ENCODE data around the gene ANKRD37. TPM values are rescaled to one million over a fixed set of nuclear protein-coding genes. Genes with fewer than 3 reads are reported as not detected.

ANKRD37 gene
- total RNA-seq, 1 experiment from 2014 or later, result 5.4 TPM

- Histone ChIP-seq H3K4me3 (no peak overlapping the region), H3K36me3 (no peaks in the 10 kb centered on the region), H3K9me3 (replicated peaks) (no peaks in the 10 kb centered on the region), H3K27me3 (replicated peaks) (no peaks in the 10 kb centered on the region), H3K27ac (no peak overlapping the region), H3K4me1 (replicated peaks) (peaks cover 3% of the 10 kb centered on the region)
- no peak for DNase-seq (ENCODE audit: low read depth in 1 of 2, low spot score in 2 of 2)
These were observed 31.8 kb upstream of the ANKRD37 start for GRCh38 chr4:185364886-185365285.

- Histone ChIP-seq H3K27ac (no peak overlapping the region), H3K4me1 (replicated peaks) (no peaks in the 10 kb centered on the region), H3K36me3 (no peaks in the 10 kb centered on the region), H3K9me3 (replicated peaks) (no peaks in the 10 kb centered on the region), H3K4me3 (no peak overlapping the region), H3K27me3 (replicated peaks) (no peaks in the 10 kb centered on the region)
- DNase-seq (ENCODE audit: low read depth in 1 of 2, low spot score in 2 of 2), result no peak
These were observed 26.9 kb upstream of the ANKRD37 start for GRCh38 chr4:185369731-185370130.

- no peak overlapping the region for H3K27ac ChIP-seq
- DNase-seq (ENCODE audit: low read depth in 1 of 2, low spot score in 2 of 2), result no peak
- no peaks in the 10 kb centered on the region for H3K9me3 ChIP-seq (replicated peaks)
- H3K4me3 ChIP-seq, result no peak overlapping the region
- no peaks in the 10 kb centered on the region for H3K36me3 ChIP-seq
- no peaks in the 10 kb centered on the region for H3K4me1 ChIP-seq (replicated peaks)
- H3K27me3 ChIP-seq (replicated peaks), result no peaks in the 10 kb centered on the region
These were observed 26.2 kb upstream of the ANKRD37 start for GRCh38 chr4:185370268-185370949.

- Histone ChIP-seq H3K36me3 (no peaks in the 10 kb centered on the region), H3K27me3 (replicated peaks) (no peaks in the 10 kb centered on the region), H3K9me3 (replicated peaks) (no peaks in the 10 kb centered on the region), H3K27ac (no peak overlapping the region), H3K4me1 (replicated peaks) (no peaks in the 10 kb centered on the region), H3K4me3 (no peak overlapping the region)
- DNase-seq (ENCODE audit: low read depth in 1 of 2, low spot score in 2 of 2), result no peak
These were observed 24.9 kb upstream of the ANKRD37 start for GRCh38 chr4:185371702-185372101.

- Histone ChIP-seq H3K9me3 (replicated peaks) (no peaks in the 10 kb centered on the region), H3K4me3 (no peak overlapping the region), H3K4me1 (replicated peaks) (no peaks in the 10 kb centered on the region), H3K36me3 (no peaks in the 10 kb centered on the region), H3K27me3 (replicated peaks) (no peaks in the 10 kb centered on the region), H3K27ac (no peak overlapping the region)
- DNase-seq (ENCODE audit: low read depth in 1 of 2, low spot score in 2 of 2), result no peak
These were observed 22.6 kb upstream of the ANKRD37 start for GRCh38 chr4:185374027-185374426.

- DNase-seq (ENCODE audit: low read depth in 1 of 2, low spot score in 2 of 2), result no peak
- H3K27me3 ChIP-seq (replicated peaks), result no peaks in the 10 kb centered on the region
- no peaks in the 10 kb centered on the region for H3K4me1 ChIP-seq (replicated peaks)
- no peak overlapping the region for H3K4me3 ChIP-seq
- H3K9me3 ChIP-seq (replicated peaks), result no peaks in the 10 kb centered on the region
- H3K27ac ChIP-seq, result no peak overlapping the region
- H3K36me3 ChIP-seq, result no peaks in the 10 kb centered on the region
These were observed 22.1 kb upstream of the ANKRD37 start for GRCh38 chr4:185374573-185374972.

GRCh38 chr4:185378264-185378663 lies 18.4 kb upstream of the ANKRD37 start:
- Histone ChIP-seq H3K9me3 (replicated peaks) (no peaks in the 10 kb centered on the region), H3K36me3 (no peaks in the 10 kb centered on the region), H3K4me3 (no peak overlapping the region), H3K4me1 (replicated peaks) (no peaks in the 10 kb centered on the region), H3K27me3 (replicated peaks) (no peaks in the 10 kb centered on the region), H3K27ac (no peak overlapping the region)
- no peak for DNase-seq (ENCODE audit: low read depth in 1 of 2, low spot score in 2 of 2)

- Histone ChIP-seq H3K36me3 (no peaks in the 10 kb centered on the region), H3K4me3 (no peak overlapping the region), H3K27me3 (replicated peaks) (no peaks in the 10 kb centered on the region), H3K4me1 (replicated peaks) (no peaks in the 10 kb centered on the region), H3K27ac (no peak overlapping the region), H3K9me3 (replicated peaks) (no peaks in the 10 kb centered on the region)
- no peak for DNase-seq (ENCODE audit: low read depth in 1 of 2, low spot score in 2 of 2)
These were observed 17.0 kb upstream of the ANKRD37 start for GRCh38 chr4:185379326-185380295.

- no peaks in the 10 kb centered on the region for H3K36me3 ChIP-seq
- no peak overlapping the region for H3K4me3 ChIP-seq
- peaks cover 3% of the 10 kb centered on the region; the same call in 1 of the 2 replicates for H3K4me1 ChIP-seq (replicated peaks)
- no peak overlapping the region for H3K27ac ChIP-seq
- H3K27me3 ChIP-seq (replicated peaks), result no peaks in the 10 kb centered on the region
- no peak for DNase-seq (ENCODE audit: low read depth in 1 of 2, low spot score in 2 of 2)
- H3K9me3 ChIP-seq (replicated peaks), result no peaks in the 10 kb centered on the region
These were observed 16.3 kb upstream of the ANKRD37 start for GRCh38 chr4:185380320-185380719.

- H3K9me3 ChIP-seq (replicated peaks), result no peaks in the 10 kb centered on the region
- H3K27ac ChIP-seq, result no peak overlapping the region
- DNase-seq (ENCODE audit: low read depth in 1 of 2, low spot score in 2 of 2), result no peak
These were observed 15.1 kb upstream of the ANKRD37 start for GRCh38 chr4:185381288-185382196.

GRCh38 chr4:185382754-185383153 lies 13.9 kb upstream of the ANKRD37 start:
- DNase-seq (ENCODE audit: low read depth in 1 of 2, low spot score in 2 of 2), result no peak
- Histone ChIP-seq H3K27me3 (replicated peaks) (no peaks in the 10 kb centered on the region), H3K4me1 (replicated peaks) (peaks cover 3% of the 10 kb centered on the region; the same call in 1 of the 2 replicates), H3K36me3 (no peaks in the 10 kb centered on the region), H3K9me3 (replicated peaks) (no peaks in the 10 kb centered on the region), H3K27ac (no peak overlapping the region), H3K4me3 (no peak overlapping the region)

More at GRCh38 chr4:185381288-185382196, 15.1 kb upstream of the ANKRD37 start:
- Histone ChIP-seq H3K27me3 (replicated peaks) (no peaks in the 10 kb centered on the region), H3K4me1 (replicated peaks) (peaks cover 3% of the 10 kb centered on the region; the same call in 1 of the 2 replicates), H3K36me3 (no peaks in the 10 kb centered on the region), H3K4me3 (no peak overlapping the region)

- H3K9me3 ChIP-seq (replicated peaks), result no peaks in the 10 kb centered on the region
- no peak for DNase-seq (ENCODE audit: low read depth in 1 of 2, low spot score in 2 of 2)
- H3K36me3 ChIP-seq, result no peaks in the 10 kb centered on the region
- no peaks in the 10 kb centered on the region for H3K27me3 ChIP-seq (replicated peaks)
- no peak overlapping the region for H3K27ac ChIP-seq
- no peak overlapping the region for H3K4me3 ChIP-seq
- H3K4me1 ChIP-seq (replicated peaks), result peaks cover 3% of the 10 kb centered on the region; the same call in 1 of the 2 replicates
These were observed 13.2 kb upstream of the ANKRD37 start for GRCh38 chr4:185383451-185383850.

- Histone ChIP-seq H3K9me3 (replicated peaks) (no peaks in the 10 kb centered on the region), H3K27me3 (replicated peaks) (no peaks in the 10 kb centered on the region), H3K4me1 (replicated peaks) (peaks cover 3% of the 10 kb centered on the region; the same call in 1 of the 2 replicates), H3K27ac (no peak overlapping the region), H3K4me3 (no peak overlapping the region), H3K36me3 (no peaks in the 10 kb centered on the region)
- DNase-seq (ENCODE audit: low read depth in 1 of 2, low spot score in 2 of 2), result no peak
These were observed 12.6 kb upstream of the ANKRD37 start for GRCh38 chr4:185384061-185384460.

All from SJSA1 (cell line).